HEK293 (cell line): ENCODE results near the gene MYL10.

Experiments used
- ATF2 ChIP-seq: fragments of 450-650 bp; formaldehyde crosslinking; IDR thresholded peaks from 2 replicates; pipeline ENCODE4 v1.5.1; 2016; ENCODE audit warnings: missing biosample characterization, missing genetic modification characterization, low read depth
- BCL6B ChIP-seq: fragments of 450-650 bp; formaldehyde crosslinking; IDR thresholded peaks from 2 replicates; pipeline ENCODE4 v1.5.1; 2017; ENCODE audit warnings: missing biosample characterization, missing genetic modification characterization
- OVOL3 ChIP-seq: fragments of 450-650 bp; formaldehyde crosslinking; IDR thresholded peaks from 2 replicates; pipeline ENCODE4 v1.5.1; 2016; ENCODE audit warnings: missing biosample characterization, missing genetic modification characterization
- PATZ1 ChIP-seq: fragments of 450-650 bp; formaldehyde crosslinking; IDR thresholded peaks from 2 replicates; pipeline ENCODE4 v1.5.1; 2016; ENCODE audit warnings: missing biosample characterization, missing genetic modification characterization
- SP2 ChIP-seq: fragments of 450-650 bp; formaldehyde crosslinking; IDR thresholded peaks from 2 replicates; pipeline ENCODE4 v1.5.1; 2016; ENCODE audit warnings: missing biosample characterization, missing genetic modification characterization
- SP7 ChIP-seq: fragments of 450-650 bp; formaldehyde crosslinking; IDR thresholded peaks from 2 replicates; pipeline ENCODE4 v1.5.1; 2016; ENCODE audit warnings: missing biosample characterization, missing genetic modification characterization
- WT1 ChIP-seq: fragments of 450-650 bp; formaldehyde crosslinking; IDR thresholded peaks from 2 replicates; pipeline ENCODE4 v1.5.1; 2016; ENCODE audit warnings: missing biosample characterization, missing genetic modification characterization
- ZBTB7A ChIP-seq: fragments of 450-650 bp; formaldehyde crosslinking; IDR thresholded peaks from 2 replicates; pipeline ENCODE4 v1.5.1; 2016; ENCODE audit warnings: low read depth, missing biosample characterization, missing genetic modification characterization
- ZEB2 ChIP-seq: fragments of 450-650 bp; formaldehyde crosslinking; IDR thresholded peaks from 2 replicates; pipeline ENCODE4 v1.5.1; 2016; ENCODE audit warnings: missing biosample characterization, missing genetic modification characterization
- ZFP3 ChIP-seq: fragments of 450-650 bp; formaldehyde crosslinking; IDR thresholded peaks from 2 replicates; pipeline ENCODE4 v1.5.1; 2016; ENCODE audit warnings: low read depth, missing biosample characterization, missing genetic modification characterization
- ZFP37 ChIP-seq: fragments of 450-650 bp; formaldehyde crosslinking; IDR thresholded peaks from 2 replicates; pipeline ENCODE4 v1.5.1; 2016; ENCODE audit warnings: missing biosample characterization, missing genetic modification characterization
- ZNF112 ChIP-seq: fragments of 450-650 bp; formaldehyde crosslinking; IDR thresholded peaks from 2 replicates; pipeline ENCODE4 v1.5.0; 2017; ENCODE audit warnings: missing biosample characterization, missing genetic modification characterization
- ZNF121 ChIP-seq: fragments of 450-650 bp; formaldehyde crosslinking; IDR thresholded peaks from 2 replicates; pipeline ENCODE4 v1.5.1; 2016; ENCODE audit warnings: missing biosample characterization, missing genetic modification characterization
- ZNF133 ChIP-seq: fragments of 450-650 bp; formaldehyde crosslinking; IDR thresholded peaks from 2 replicates; pipeline ENCODE4 v1.5.1; 2016; ENCODE audit warnings: missing biosample characterization, missing genetic modification characterization
- ZNF140 ChIP-seq: fragments of 450-650 bp; formaldehyde crosslinking; IDR thresholded peaks from 2 replicates; pipeline ENCODE4 v1.5.1; 2016; ENCODE audit warnings: missing biosample characterization, missing genetic modification characterization
- ZNF169 ChIP-seq: fragments of 450-650 bp; formaldehyde crosslinking; IDR thresholded peaks from 2 replicates; pipeline ENCODE4 v1.5.1; 2016; ENCODE audit warnings: missing biosample characterization, missing genetic modification characterization
- ZNF18 ChIP-seq: fragments of 450-650 bp; formaldehyde crosslinking; IDR thresholded peaks from 2 replicates; pipeline ENCODE4 v1.5.1; 2016; ENCODE audit warnings: missing biosample characterization, missing genetic modification characterization
- ZNF2 ChIP-seq: fragments of 450-650 bp; formaldehyde crosslinking; IDR thresholded peaks from 2 replicates; pipeline ENCODE4 v1.5.1; 2016; ENCODE audit warnings: missing biosample characterization, missing genetic modification characterization
- ZNF302 ChIP-seq: fragments of 450-650 bp; formaldehyde crosslinking; IDR thresholded peaks from 2 replicates; pipeline ENCODE4 v1.5.1; 2016; ENCODE audit warnings: missing biosample characterization, missing genetic modification characterization, low read depth
- ZNF324 ChIP-seq: fragments of 450-650 bp; formaldehyde crosslinking; IDR thresholded peaks from 2 replicates; pipeline ENCODE4 v1.5.1; 2016; ENCODE audit warnings: missing biosample characterization, missing genetic modification characterization
- ZNF335 ChIP-seq: fragments of 450-650 bp; formaldehyde crosslinking; conservative IDR thresholded peaks from 2 replicates; pipeline ENCODE4 v1.5.1; 2016; ENCODE audit warnings: missing biosample characterization, missing genetic modification characterization
- ZNF449 ChIP-seq: fragments of 450-650 bp; formaldehyde crosslinking; IDR thresholded peaks from 2 replicates; pipeline ENCODE4 v1.5.1; 2017; ENCODE audit warnings: missing biosample characterization, mild to moderate bottlenecking, missing genetic modification characterization, moderate library complexity
- ZNF529 ChIP-seq: fragments of 450-650 bp; formaldehyde crosslinking; IDR thresholded peaks from 2 replicates; pipeline ENCODE4 v1.5.1; 2017; ENCODE audit warnings: missing genetic modification characterization, missing biosample characterization; ENCODE audit not compliant: insufficient replicate concordance
- ZNF549 ChIP-seq: fragments of 450-650 bp; IDR thresholded peaks from 2 replicates; pipeline ENCODE4 v1.5.1; 2018; ENCODE audit warnings: missing biosample characterization, missing genetic modification characterization, mild to moderate bottlenecking, inconsistent platforms, moderate library complexity
- ZNF596 ChIP-seq: fragments of 450-650 bp; IDR thresholded peaks from 2 replicates; pipeline ENCODE4 v1.5.0; 2018; ENCODE audit warnings: missing biosample characterization, mild to moderate bottlenecking, missing genetic modification characterization, moderate library complexity
- ZNF600 ChIP-seq: fragments of 450-650 bp; formaldehyde crosslinking; IDR thresholded peaks from 2 replicates; pipeline ENCODE4 v1.5.1; 2016; ENCODE audit warnings: missing biosample characterization, missing genetic modification characterization
- ZNF701 ChIP-seq: fragments of 450-650 bp; formaldehyde crosslinking; IDR thresholded peaks from 2 replicates; pipeline ENCODE4 v1.5.1; 2016; ENCODE audit warnings: missing biosample characterization, missing genetic modification characterization
- ZNF768 ChIP-seq: fragments of 450-650 bp; formaldehyde crosslinking; IDR thresholded peaks from 2 replicates; pipeline ENCODE4 v1.5.1; 2018; ENCODE audit warnings: missing biosample characterization, mild to moderate bottlenecking, missing genetic modification characterization
- ZSCAN18 ChIP-seq: fragments of 450-650 bp; formaldehyde crosslinking; IDR thresholded peaks from 2 replicates; pipeline ENCODE4 v1.5.1; 2016; ENCODE audit warnings: missing biosample characterization, missing genetic modification characterization
- TF ChIP-seq, protein P1 (sequence below): fragments of 450-650 bp; formaldehyde crosslinking; IDR thresholded peaks from 2 replicates; pipeline ENCODE4 v1.5.1; 2016; ENCODE audit warnings: missing biosample characterization, missing genetic modification characterization

MYL10 gene

DNA sequence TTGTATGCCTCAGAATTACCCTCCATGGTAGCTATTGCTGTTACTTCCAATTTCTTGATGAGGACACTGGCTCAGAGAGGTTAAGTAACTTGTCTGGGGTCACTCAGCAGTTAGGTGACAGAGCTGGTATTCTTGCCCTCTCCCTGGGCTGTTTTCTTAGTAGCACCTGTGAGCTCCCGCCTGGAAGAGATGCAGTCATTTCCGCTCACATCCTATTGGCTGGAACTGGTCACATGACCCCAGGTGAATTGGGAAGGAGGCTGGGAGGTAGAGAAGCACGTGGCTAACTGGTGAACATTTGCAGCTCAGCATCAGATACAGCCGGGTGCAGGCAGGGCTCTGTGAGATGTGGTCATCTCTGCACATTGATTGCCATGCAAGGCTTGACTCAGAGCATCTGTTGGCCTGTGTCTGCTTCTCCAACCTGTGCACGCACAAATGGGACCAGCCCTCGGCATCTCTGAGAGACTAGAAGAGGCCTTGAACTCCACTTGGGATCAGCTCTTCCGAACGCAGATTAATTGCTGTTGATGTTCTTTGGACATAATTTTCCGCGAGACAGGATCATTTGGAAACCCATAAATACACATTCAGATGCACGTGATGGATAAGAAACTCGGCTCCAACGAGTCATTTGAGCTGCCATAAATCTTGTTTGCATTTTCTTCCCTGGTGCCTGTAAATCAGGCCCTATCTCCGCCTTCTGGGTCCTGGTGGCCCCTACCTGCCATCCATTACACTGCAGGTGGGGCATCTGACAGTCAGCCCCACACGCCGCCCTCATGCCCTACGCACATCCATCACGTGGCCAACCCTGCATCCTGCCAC, 42.8 kb downstream of the MYL10 start (continued):
- TF ChIP-seq ZSCAN18 (tag by site-specific recombination) (no peak), SP2 (tag by site-specific recombination) (no peak), ZNF112 (tag by site-specific recombination) (no peak), ZNF169 (tag by site-specific recombination) (no peak), ZNF600 (no peak), ZNF449 (tag by site-specific recombination) (no peak), ATF2 (tag by site-specific recombination) (no peak), ZNF549 (tag by site-specific recombination) (no peak), ZNF140 (tag by site-specific recombination) (no peak), ZFP37 (tag by site-specific recombination) (no peak), WT1 (tag by site-specific recombination) (no peak), ZBTB7A (tag by site-specific recombination) (no peak; the same call in 1 of the 2 replicates), ZNF324 (no peak), ZEB2 (tag by site-specific recombination) (peak; percentile 59), ZNF335 (tag by site-specific recombination) (peak; percentile 63), ZNF302 (tag by site-specific recombination) (no peak), ZNF18 (tag by site-specific recombination) (no peak), BCL6B (tag by site-specific recombination) (0 out of 2 replicates have a peak, but pooled peaks have one; percentile 57), ZFP3 (tag by site-specific recombination) (no peak), PATZ1 (tag by site-specific recombination) (peak; percentile 63), ZNF133 (no peak), ZNF121 (tag by site-specific recombination) (no peak), ZNF701 (no peak), SP7 (tag by site-specific recombination) (peak; percentile 56), ZNF2 (tag by site-specific recombination) (no peak), ZNF529 (tag by site-specific recombination) (no peak), ZNF596 (no peak), OVOL3 (no peak), ZNF768 (tag by site-specific recombination) (peak; percentile 90; the same call in 1 of the 2 replicates)
- TF ChIP-seq, protein P1, sequence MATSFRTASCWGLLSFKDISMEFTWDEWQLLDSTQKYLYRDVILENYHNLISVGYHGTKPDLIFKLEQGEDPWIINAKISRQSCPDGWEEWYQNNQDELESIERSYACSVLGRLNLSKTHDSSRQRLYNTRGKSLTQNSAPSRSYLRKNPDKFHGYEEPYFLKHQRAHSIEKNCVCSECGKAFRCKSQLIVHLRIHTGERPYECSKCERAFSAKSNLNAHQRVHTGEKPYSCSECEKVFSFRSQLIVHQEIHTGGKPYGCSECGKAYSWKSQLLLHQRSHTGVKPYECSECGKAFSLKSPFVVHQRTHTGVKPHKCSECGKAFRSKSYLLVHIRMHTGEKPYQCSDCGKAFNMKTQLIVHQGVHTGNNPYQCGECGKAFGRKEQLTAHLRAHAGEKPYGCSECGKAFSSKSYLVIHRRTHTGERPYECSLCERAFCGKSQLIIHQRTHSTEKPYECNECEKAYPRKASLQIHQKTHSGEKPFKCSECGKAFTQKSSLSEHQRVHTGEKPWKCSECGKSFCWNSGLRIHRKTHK (tag by site-specific recombination) = no peak
